ENCODE results near the gene WWOX. TPM values are rescaled to one million over a fixed set of nuclear protein-coding genes. Genes with fewer than 3 reads are reported as not detected.

Gene WWOX
- polyA plus RNA-seq, 1 donor (not counting 4 experiments of a cell fraction or from before 2014, with no cell fraction given), result 5.1 TPM

DNA sequence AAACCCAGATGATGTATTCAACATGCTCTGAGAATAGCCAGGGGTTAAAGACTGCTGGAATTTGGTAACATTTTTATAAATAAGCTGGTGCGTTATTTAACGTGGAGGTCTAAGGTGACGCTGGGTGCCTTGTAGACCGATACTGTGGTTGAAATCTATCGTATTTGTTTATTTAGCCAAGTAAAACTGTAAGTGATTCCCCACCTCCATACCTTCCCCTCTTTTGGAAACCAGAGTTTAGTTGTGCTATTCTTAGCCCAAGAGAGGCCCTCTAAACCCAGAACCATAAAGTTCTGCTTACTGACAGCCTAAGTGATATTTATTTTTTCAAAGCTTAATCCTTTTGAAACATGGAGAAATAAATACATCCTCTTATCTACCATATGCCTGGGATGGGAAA, 744.5 kb downstream of the WWOX start:
- dilution Hi-C loops (cut with MboI; ENCODE audit: extremely low pct_ligation_motif_present, low sequenced_read_pairs), result no loop called here
- Histone ChIP-seq H3K4me2 (ENCODE audit: control insufficient read depth, extremely low read depth, insufficient read depth, low read depth, low read length) (no peak overlapping the region), H4K20me1 (ENCODE audit: control insufficient read depth, extremely low read depth, insufficient read depth, low read length) (no peaks in the 10 kb centered on the region), H2AFZ (ENCODE audit: control insufficient read depth, low read length) (no peak overlapping the region), H3K36me3 (ENCODE audit: control insufficient read depth in 2 of 2, extremely low read depth in 1 of 2, insufficient read depth in 2 of 2, low read length in 2 of 2) (no peaks in the 10 kb centered on the region), H3K27ac (ENCODE audit: control insufficient read depth, insufficient read depth, low read length) (no peak overlapping the region), H3K27me3 (ENCODE audit: control insufficient read depth, extremely low read depth, insufficient read depth, low read length) (no peaks in the 10 kb centered on the region), H3K9me1 (ENCODE audit: control insufficient read depth, extremely low read depth, insufficient read depth, low read length) (no peaks in the 10 kb centered on the region), H3K9ac (ENCODE audit: control insufficient read depth, extremely low read depth, insufficient read depth, low read length) (no peak overlapping the region), H3K9me3 (ENCODE audit: control insufficient read depth, low read depth, low read length) (no peaks in the 10 kb centered on the region), H3K4me1 (ENCODE audit: control insufficient read depth, extremely low read depth, insufficient read depth, low read length) (no peaks in the 10 kb centered on the region), H3K4me3 (ENCODE audit: control insufficient read depth in 2 of 3, extremely low read depth in 1 of 3, insufficient read depth in 2 of 3, low read depth in 1 of 3, low read length in 3 of 3) (no peak overlapping the region), H3K79me2 (ENCODE audit: control insufficient read depth, insufficient read depth, low read length) (no peaks in the 10 kb centered on the region)
- no peak for FAIRE-seq
- DNase-seq (ENCODE audit: low read depth, low spot score), result no peak
- no peak for TF ChIP-seq EZH2 (IDR thresholded peaks at IDR 0.05; ENCODE audit: low read length)
- TF ChIP-seq, protein P1, sequence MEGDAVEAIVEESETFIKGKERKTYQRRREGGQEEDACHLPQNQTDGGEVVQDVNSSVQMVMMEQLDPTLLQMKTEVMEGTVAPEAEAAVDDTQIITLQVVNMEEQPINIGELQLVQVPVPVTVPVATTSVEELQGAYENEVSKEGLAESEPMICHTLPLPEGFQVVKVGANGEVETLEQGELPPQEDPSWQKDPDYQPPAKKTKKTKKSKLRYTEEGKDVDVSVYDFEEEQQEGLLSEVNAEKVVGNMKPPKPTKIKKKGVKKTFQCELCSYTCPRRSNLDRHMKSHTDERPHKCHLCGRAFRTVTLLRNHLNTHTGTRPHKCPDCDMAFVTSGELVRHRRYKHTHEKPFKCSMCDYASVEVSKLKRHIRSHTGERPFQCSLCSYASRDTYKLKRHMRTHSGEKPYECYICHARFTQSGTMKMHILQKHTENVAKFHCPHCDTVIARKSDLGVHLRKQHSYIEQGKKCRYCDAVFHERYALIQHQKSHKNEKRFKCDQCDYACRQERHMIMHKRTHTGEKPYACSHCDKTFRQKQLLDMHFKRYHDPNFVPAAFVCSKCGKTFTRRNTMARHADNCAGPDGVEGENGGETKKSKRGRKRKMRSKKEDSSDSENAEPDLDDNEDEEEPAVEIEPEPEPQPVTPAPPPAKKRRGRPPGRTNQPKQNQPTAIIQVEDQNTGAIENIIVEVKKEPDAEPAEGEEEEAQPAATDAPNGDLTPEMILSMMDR (optimal IDR thresholded peaks at IDR 0.05 in 1 of 3, IDR thresholded peaks at IDR 0.05 in 1 of 3, conservative IDR thresholded peaks at IDR 0.05 in 1 of 3; ENCODE audit: extremely low read depth in 1 of 3, insufficient read depth in 2 of 3, low read length in 3 of 3), result no peak

DNA sequence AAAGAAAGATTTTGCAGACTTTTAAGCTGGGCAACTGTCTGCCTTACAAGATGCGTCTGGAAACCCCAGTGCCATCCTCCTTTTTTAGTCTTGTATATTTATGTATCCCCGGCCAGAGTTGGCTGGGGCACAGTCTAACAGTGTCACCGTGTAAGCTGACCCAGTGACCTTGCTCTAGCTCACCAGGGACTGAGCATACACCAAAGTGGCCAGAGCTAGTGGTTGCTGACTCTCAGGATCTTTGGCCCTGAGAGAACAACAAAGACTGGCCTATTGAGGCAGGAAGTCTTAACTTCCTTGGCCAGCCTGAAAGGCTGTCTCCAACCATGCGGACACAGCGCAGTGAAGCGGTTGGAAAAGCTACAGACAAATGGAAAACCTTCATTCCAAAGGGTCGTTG, 745.2 kb downstream of the WWOX start:
- Histone ChIP-seq H4K20me1 (ENCODE audit: control insufficient read depth, extremely low read depth, insufficient read depth, low read length) (no peaks in the 10 kb centered on the region), H2AFZ (ENCODE audit: control insufficient read depth, low read length) (no peak overlapping the region), H3K79me2 (ENCODE audit: control insufficient read depth, insufficient read depth, low read length) (no peaks in the 10 kb centered on the region), H3K9ac (ENCODE audit: control insufficient read depth, extremely low read depth, insufficient read depth, low read length) (no peak overlapping the region), H3K27me3 (ENCODE audit: control insufficient read depth, extremely low read depth, insufficient read depth, low read length) (no peaks in the 10 kb centered on the region), H3K4me3 (ENCODE audit: control insufficient read depth in 2 of 3, extremely low read depth in 1 of 3, insufficient read depth in 2 of 3, low read depth in 1 of 3, low read length in 3 of 3) (no peak overlapping the region), H3K9me3 (ENCODE audit: control insufficient read depth, low read depth, low read length) (no peaks in the 10 kb centered on the region), H3K36me3 (ENCODE audit: control insufficient read depth in 2 of 2, extremely low read depth in 1 of 2, insufficient read depth in 2 of 2, low read length in 2 of 2) (no peaks in the 10 kb centered on the region), H3K9me1 (ENCODE audit: control insufficient read depth, extremely low read depth, insufficient read depth, low read length) (no peaks in the 10 kb centered on the region), H3K27ac (ENCODE audit: control insufficient read depth, insufficient read depth, low read length) (no peak overlapping the region), H3K4me1 (ENCODE audit: control insufficient read depth, extremely low read depth, insufficient read depth, low read length) (no peaks in the 10 kb centered on the region), H3K4me2 (ENCODE audit: control insufficient read depth, extremely low read depth, insufficient read depth, low read depth, low read length) (no peak overlapping the region)
- dilution Hi-C loops (cut with MboI; ENCODE audit: extremely low pct_ligation_motif_present, low sequenced_read_pairs), result no loop called here
- DNase-seq (ENCODE audit: low read depth, low spot score) (no peak), FAIRE-seq (no peak)
- no peak for TF ChIP-seq EZH2 (IDR thresholded peaks at IDR 0.05; ENCODE audit: low read length)
- TF ChIP-seq, protein P1 (optimal IDR thresholded peaks at IDR 0.05 in 1 of 3, IDR thresholded peaks at IDR 0.05 in 1 of 3, conservative IDR thresholded peaks at IDR 0.05 in 1 of 3; ENCODE audit: extremely low read depth in 1 of 3, insufficient read depth in 2 of 3, low read length in 3 of 3), result no peak

Measured in keratinocyte (primary cell).